Keratinocyte (primary cell): ENCODE data around the gene GATA5. TPM values are rescaled to one million over a fixed set of nuclear protein-coding genes. Genes with fewer than 3 reads are reported as not detected.

Experiments used
- DNase-seq: peaks from one replicate; pipeline ENCODE4 v3.0.0-alpha.2; 2011; ENCODE audit warnings: low read depth, missing footprints, low spot score
- FAIRE-seq: peaks from 2 replicates; lab custom pipeline; 2011; peaks lifted over from hg19 to GRCh38; lab: Jason Lieb, UNC
- H2AFZ ChIP-seq: 2 replicates; pipeline ENCODE4 v1.6.0; 2012; ENCODE audit warnings: low read length, control low read depth, inconsistent platforms; ENCODE audit not compliant: control insufficient read depth
- H3K27ac ChIP-seq: 2 replicates; pipeline ENCODE4 v1.5.1; 2011; ENCODE audit warnings: low read length; ENCODE audit not compliant: control insufficient read depth, insufficient read depth
- H3K27me3 ChIP-seq: 3 replicates; pipeline ENCODE4 v1.6.0; 2011; ENCODE audit warnings: low read length; ENCODE audit not compliant: control insufficient read depth, insufficient read depth; ENCODE audit errors: extremely low read depth
- H3K36me3 ChIP-seq, 2 experiments: 2 replicates in 1 of 2; 3 replicates in 1 of 2; pipeline ENCODE4 v1.5.1; 2011; ENCODE audit warnings: low read length in 2 of 2, mild to moderate bottlenecking in 1 of 2; ENCODE audit not compliant: control insufficient read depth in 2 of 2, insufficient read depth in 2 of 2; ENCODE audit errors: extremely low read depth in 1 of 2
- H3K4me1 ChIP-seq: 3 replicates; pipeline ENCODE4 v1.5.1; 2011; ENCODE audit warnings: low read length; ENCODE audit not compliant: control insufficient read depth, insufficient read depth; ENCODE audit errors: extremely low read depth
- H3K4me2 ChIP-seq: 3 replicates; pipeline ENCODE4 v1.6.0; 2011; ENCODE audit warnings: low read depth, low read length; ENCODE audit not compliant: control insufficient read depth, insufficient read depth; ENCODE audit errors: extremely low read depth
- H3K4me3 ChIP-seq, 3 experiments: fragments of 200-600 bp in 1 of 3; sonication (generic) in 1 of 3; 2 replicates in 2 of 3; 3 replicates in 1 of 3; pipeline ENCODE4 v1.5.1; 2011 to 2016; ENCODE audit warnings: low read length in 3 of 3, mild to moderate bottlenecking in 3 of 3, control low read depth in 2 of 3, inconsistent platforms in 1 of 3, low read depth in 1 of 3, mixed read lengths in 1 of 3, mixed run types in 1 of 3, moderate library complexity in 1 of 3; ENCODE audit not compliant: control insufficient read depth in 2 of 3, insufficient read depth in 2 of 3; ENCODE audit errors: extremely low read depth in 1 of 3
- H3K79me2 ChIP-seq: 2 replicates; pipeline ENCODE4 v1.6.0; 2012; ENCODE audit warnings: low read length; ENCODE audit not compliant: control insufficient read depth, insufficient read depth
- H3K9ac ChIP-seq: 3 replicates; pipeline ENCODE4 v1.6.0; 2011; ENCODE audit warnings: low read length; ENCODE audit not compliant: control insufficient read depth, insufficient read depth; ENCODE audit errors: extremely low read depth
- H3K9me1 ChIP-seq: 3 replicates; pipeline ENCODE4 v1.6.0; 2011; ENCODE audit warnings: low read length; ENCODE audit not compliant: control insufficient read depth, insufficient read depth; ENCODE audit errors: extremely low read depth
- H3K9me3 ChIP-seq: 2 replicates; pipeline ENCODE4 v1.5.1; 2012; ENCODE audit warnings: low read depth, low read length; ENCODE audit not compliant: control insufficient read depth
- H4K20me1 ChIP-seq: 3 replicates; pipeline ENCODE4 v1.6.0; 2011; ENCODE audit warnings: low read length; ENCODE audit not compliant: control insufficient read depth, insufficient read depth; ENCODE audit errors: extremely low read depth
- EZH2 ChIP-seq: IDR thresholded peaks from one replicate; pipeline ENCODE4 v1.6.1; 2012; ENCODE audit warnings: inconsistent platforms, mild to moderate bottlenecking, low read length, moderate library complexity
- dilution Hi-C: fragments of 300-500 bp; cut with MboI; formaldehyde crosslinking; loops from one replicate; pipeline ENCODE4 v1.7.0; 2020; ENCODE audit warnings: low sequenced_read_pairs; ENCODE audit not compliant: extremely low pct_ligation_motif_present
- polyA plus RNA-seq, 5 experiments: library from polyadenylated mRNA; depleted of rRNA in 3 of 5; stranded (reverse) in 3 of 5; stranded (forward) in 1 of 5; unstranded in 1 of 5; fragments of >200 nt; gene quantifications; 1 replicate in 1 of 5; 2 replicates in 3 of 5; 3 replicates in 1 of 5; pipeline versions ENCODE4 v1.2.1 to v1.2.3, GENCODE V29; 2011 to 2012; ENCODE audit warnings: missing spikeins in 2 of 5, low read depth in 1 of 5, low replicate concordance in 1 of 5
- TF ChIP-seq, protein P1 (sequence below), 3 experiments: IDR thresholded peaks in 1 of 3; conservative IDR thresholded peaks in 1 of 3; optimal IDR thresholded peaks in 1 of 3; 2 replicates in 2 of 3; 3 replicates in 1 of 3; pipeline versions ENCODE3 to v1.5.1; 2011; ENCODE audit warnings: low read length in 3 of 3, mild to moderate bottlenecking in 3 of 3, moderate library complexity in 2 of 3, control low read depth in 1 of 3, inconsistent platforms in 1 of 3; ENCODE audit not compliant: insufficient read depth in 2 of 3; ENCODE audit errors: extremely low read depth in 1 of 3

GATA5 gene
- polyA plus RNA-seq, 1 donor (not counting 4 experiments of a cell fraction or from before 2014, with no cell fraction given): not detected

DNA sequence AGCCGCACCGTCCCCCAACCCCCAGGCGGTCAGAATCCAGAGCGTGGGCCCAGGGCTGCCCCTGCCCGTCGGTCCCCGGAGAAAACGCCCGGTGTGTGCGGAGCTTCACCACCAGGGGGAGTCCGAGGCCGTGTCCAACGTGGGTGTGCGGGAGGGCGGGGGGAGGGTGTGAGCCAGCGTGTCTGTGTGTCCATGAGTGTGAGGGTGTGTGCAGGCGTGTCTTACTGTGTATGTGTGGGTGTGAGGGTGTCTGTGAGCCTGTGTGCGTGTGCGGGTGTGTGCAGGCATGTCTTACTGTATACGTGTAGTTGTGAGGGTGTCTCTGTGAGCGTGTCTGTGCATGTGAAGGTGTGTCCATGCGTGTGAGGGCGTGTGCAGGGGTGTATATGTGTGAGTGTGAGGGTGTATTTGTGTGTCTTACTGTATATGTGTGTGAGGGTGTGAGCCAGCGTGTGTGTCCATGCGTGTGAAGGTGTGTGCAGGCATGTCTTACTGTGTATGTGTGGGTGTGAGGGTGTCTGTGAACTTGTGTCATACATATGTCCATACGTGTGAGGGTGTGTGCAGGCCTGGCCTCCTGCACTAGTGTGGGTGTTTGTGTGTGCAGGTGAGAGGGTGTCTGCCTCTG, 24.6 kb upstream of the GATA5 start:
- Histone ChIP-seq H3K9me3 (no peaks in the 10 kb centered on the region), H3K4me2 (peak overlapping the region; percentile 27), H3K36me3 (no peaks in the 10 kb centered on the region), H2AFZ (peak overlapping the region; percentile 20), H3K4me1 (peaks cover 20% of the 10 kb centered on the region), H4K20me1 (no peaks in the 10 kb centered on the region), H3K79me2 (no peaks in the 10 kb centered on the region), H3K27ac (no peak overlapping the region), H3K4me3 (no peak overlapping the region), H3K9ac (no peak overlapping the region), H3K9me1 (no peaks in the 10 kb centered on the region), H3K27me3 (peaks cover 12% of the 10 kb centered on the region)
- DNase-seq (peak; percentile 71), FAIRE-seq (peak; percentile 74)
- dilution Hi-C loops: no loop called here
- TF ChIP-seq EZH2: no peak
- TF ChIP-seq, protein P1, sequence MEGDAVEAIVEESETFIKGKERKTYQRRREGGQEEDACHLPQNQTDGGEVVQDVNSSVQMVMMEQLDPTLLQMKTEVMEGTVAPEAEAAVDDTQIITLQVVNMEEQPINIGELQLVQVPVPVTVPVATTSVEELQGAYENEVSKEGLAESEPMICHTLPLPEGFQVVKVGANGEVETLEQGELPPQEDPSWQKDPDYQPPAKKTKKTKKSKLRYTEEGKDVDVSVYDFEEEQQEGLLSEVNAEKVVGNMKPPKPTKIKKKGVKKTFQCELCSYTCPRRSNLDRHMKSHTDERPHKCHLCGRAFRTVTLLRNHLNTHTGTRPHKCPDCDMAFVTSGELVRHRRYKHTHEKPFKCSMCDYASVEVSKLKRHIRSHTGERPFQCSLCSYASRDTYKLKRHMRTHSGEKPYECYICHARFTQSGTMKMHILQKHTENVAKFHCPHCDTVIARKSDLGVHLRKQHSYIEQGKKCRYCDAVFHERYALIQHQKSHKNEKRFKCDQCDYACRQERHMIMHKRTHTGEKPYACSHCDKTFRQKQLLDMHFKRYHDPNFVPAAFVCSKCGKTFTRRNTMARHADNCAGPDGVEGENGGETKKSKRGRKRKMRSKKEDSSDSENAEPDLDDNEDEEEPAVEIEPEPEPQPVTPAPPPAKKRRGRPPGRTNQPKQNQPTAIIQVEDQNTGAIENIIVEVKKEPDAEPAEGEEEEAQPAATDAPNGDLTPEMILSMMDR (optimal IDR thresholded peaks at IDR 0.05 in 1 of 3, IDR thresholded peaks at IDR 0.05 in 1 of 3, conservative IDR thresholded peaks at IDR 0.05 in 1 of 3; ENCODE audit: extremely low read depth in 1 of 3, insufficient read depth in 2 of 3, low read length in 3 of 3): peak; percentile 69 to 95 (median 91)

- no peak overlapping the region for H3K4me3 ChIP-seq
- H4K20me1 ChIP-seq: no peaks in the 10 kb centered on the region
- peaks cover 20% of the 10 kb centered on the region for H3K4me1 ChIP-seq
- H3K36me3 ChIP-seq: no peaks in the 10 kb centered on the region
- H3K9me3 ChIP-seq: no peaks in the 10 kb centered on the region
- DNase-seq: no peak
- H3K4me2 ChIP-seq: peak overlapping the region; percentile 27
- dilution Hi-C loops: no loop called here
- peak overlapping the region; percentile 20 for H2AFZ ChIP-seq
- no peaks in the 10 kb centered on the region for H3K79me2 ChIP-seq
- H3K27me3 ChIP-seq: peaks cover 12% of the 10 kb centered on the region
- TF ChIP-seq, protein P1 (optimal IDR thresholded peaks at IDR 0.05 in 1 of 3, IDR thresholded peaks at IDR 0.05 in 1 of 3, conservative IDR thresholded peaks at IDR 0.05 in 1 of 3; ENCODE audit: extremely low read depth in 1 of 3, insufficient read depth in 2 of 3, low read length in 3 of 3): no peak
- TF ChIP-seq EZH2: no peak
- H3K9me1 ChIP-seq: no peaks in the 10 kb centered on the region
- no peak for FAIRE-seq
- no peak overlapping the region for H3K27ac ChIP-seq
- no peak overlapping the region for H3K9ac ChIP-seq
Measured at GRCh38 chr20:62499758-62500236, 24.0 kb upstream of the GATA5 start.
